Measurements from ENCODE around the gene PREX1. TPM values are rescaled to one million over a fixed set of nuclear protein-coding genes. Genes with fewer than 3 reads are reported as not detected.

Gene PREX1
- total RNA-seq: 102 and 109 TPM in 2 replicates

GRCh38 chr20:48827855-48828733, at the start of gene PREX1:
Gene PREX1, minus strand, starts transcription at chr20:48827999. Its CDS starts 139 bp downstream, at chr20:48827860.

Other genes with a start within 250 kb of the PREX1 start
- 51.0 and 57.0 TPM in 2 replicates for gene ARFGEF2, start 93.7 kb upstream of the PREX1 start, total RNA-seq
- gene CSE1L, start 218.3 kb upstream of the PREX1 start, total RNA-seq: 91.1 and 161 TPM in 2 replicates